Aorta (tissue), 5 donors: ENCODE measurements around the gene AMZ2. TPM values are rescaled to one million over a fixed set of nuclear protein-coding genes. Genes with fewer than 3 reads are reported as not detected.
"Not testable (repeated sequence)": the region's sequence is repeated elsewhere in the genome, so short reads cannot be mapped to it uniquely, and the experiment has no call there.

Experiments
- ATAC-seq: fragments of 200-7000 bp; cut with Tn5 transposase; one replicate; pipeline ENCODE4 v1.9.1; 2022; ENCODE audit warnings: moderate library complexity; ENCODE audit not compliant: low FRiP score
- DNase-seq, 2 donors: peaks; one replicate each; pipeline ENCODE4 v3.0.0-alpha.2; 2020
- H3K27ac ChIP-seq, 2 donors: one replicate each; pipeline ENCODE4 v1.5.1; 2013; ENCODE audit warnings: low read length in 2 of 2, mild to moderate bottlenecking in 2 of 2, moderate library complexity in 2 of 2, control low read depth in 1 of 2, inconsistent platforms in 1 of 2, low read depth in 1 of 2
- H3K27me3 ChIP-seq, 2 donors: one replicate each; pipeline ENCODE4 v1.6.1; 2013; ENCODE audit warnings: control low read depth in 1 of 2, low read length in 1 of 2, mild to moderate bottlenecking in 1 of 2, moderate library complexity in 1 of 2; ENCODE audit not compliant: insufficient read depth in 2 of 2, control insufficient read depth in 1 of 2
- H3K36me3 ChIP-seq, 2 donors: one replicate each; pipeline ENCODE4 v1.6.1; 2013; ENCODE audit warnings: control low read depth in 1 of 2, low read length in 1 of 2, mild to moderate bottlenecking in 1 of 2; ENCODE audit not compliant: insufficient read depth in 2 of 2, control insufficient read depth in 1 of 2
- H3K4me1 ChIP-seq, 2 donors: one replicate each; pipeline ENCODE4 v1.6.1; 2013; ENCODE audit warnings: low read length in 2 of 2, control low read depth in 1 of 2, mild to moderate bottlenecking in 1 of 2, moderate library complexity in 1 of 2; ENCODE audit not compliant: insufficient read depth in 2 of 2, control insufficient read depth in 1 of 2
- H3K4me3 ChIP-seq, 2 donors: one replicate each; pipeline ENCODE4 v1.5.1; 2013; ENCODE audit warnings: low read length in 2 of 2, control low read depth in 1 of 2, mild to moderate bottlenecking in 1 of 2
- H3K9me3 ChIP-seq: one replicate; pipeline ENCODE4 v1.6.1; 2013; ENCODE audit warnings: mild to moderate bottlenecking, low read length; ENCODE audit not compliant: control insufficient read depth
- WGBS, 2 donors: extraction: QIAGEN DNeasy Blood & Tissue Kit; methylation state at CpG; one replicate each; pipeline ENCODE4 v1.1.7; 2013; 5-methylcytosine and 5-hydroxymethylcytosine counted together
- intact Hi-C, 2 donors: fragments of 100-400 bp; cut with DNase I; formaldehyde crosslinking; loops; one replicate each; pipeline versions ENCODE4 v1.14.2 to v1.15.0; 2022
- polyA plus RNA-seq, 2 donors: library from polyadenylated mRNA; stranded (reverse); fragments of 200-250 nt; gene quantifications; one replicate each; pipeline ENCODE4 v1.2.3, GENCODE V29; 2013
- total RNA-seq, 2 donors: library from RNA; stranded (reverse); fragmentation: NEBNext Ultra II Directional; extraction: Animal tissue kit (Norgen Biotek cat#: 25700); gene quantifications; one replicate each; pipeline ENCODE4 v1.2.1, GENCODE V29; 2021
- donor health status: healthy with polysubstance abuse.
- donor health status: Bipolar disorder and iron deficiency.
- donor health status: DM: no; HTN: no; CAD: no.
- donor health status: DM: no; HTN: no; CAD: no.
- donor health status: DM: yes; HTN: yes; CAD: no.

Gene AMZ2
- total and polyA plus RNA-seq, 4 donors = 32.4 to 75.3 (median 49.7) TPM

GRCh38 chr17:68255731-68256538, 8.1 kb downstream of the AMZ2 start:
- no peak for DNase-seq
- Histone ChIP-seq H3K4me3 (no peak overlapping the region), H3K27me3 (no peaks in the 10 kb centered on the region), H3K4me1 (peaks cover 0 to 3% of the 10 kb centered on the region in 2 donors), H3K9me3 (no peaks in the 10 kb centered on the region), H3K36me3 (peaks cover 9% of the 10 kb centered on the region in 2 donors), H3K27ac (peak overlapping the region in 1 of 2 donors; percentile 38)
- 82 to 84% methylated on average over 5 of the region's 5 CpGs for WGBS, 2 donors
- intact Hi-C loops = no loop called here
- ATAC-seq = no peak

- H3K4me3 ChIP-seq, intact Hi-C loops, ATAC-seq, H3K27ac ChIP-seq, H3K36me3 ChIP-seq, H3K9me3 ChIP-seq, H3K4me1 ChIP-seq, DNase-seq, H3K27me3 ChIP-seq: not testable (repeated sequence)
- 76 to 81% methylated on average over 5 of the region's 5 CpGs for WGBS, 2 donors
These were observed 8.9 kb downstream of the AMZ2 start for GRCh38 chr17:68256701-68257100.

- peaks cover 0 to 3% of the 10 kb centered on the region in 2 donors for H3K4me1 ChIP-seq
- H3K27ac ChIP-seq = no peak overlapping the region
- no peak overlapping the region for H3K4me3 ChIP-seq
- no peaks in the 10 kb centered on the region for H3K9me3 ChIP-seq
- no peak for ATAC-seq
- no peak for DNase-seq
- intact Hi-C loops = no loop called here
- H3K27me3 ChIP-seq = no peaks in the 10 kb centered on the region
- H3K36me3 ChIP-seq = peaks cover 9% of the 10 kb centered on the region in 2 donors
These were observed 10.1 kb downstream of the AMZ2 start for GRCh38 chr17:68257934-68258333.

GRCh38 chr17:68258890-68259647, 11.2 kb downstream of the AMZ2 start:
- H3K4me3 ChIP-seq, H3K4me1 ChIP-seq, H3K9me3 ChIP-seq, H3K27me3 ChIP-seq, intact Hi-C loops, H3K36me3 ChIP-seq: not testable (repeated sequence)
- 8 to 10% methylated on average over 29 to 41 of the region's 44 CpGs for WGBS, 2 donors
- H3K27ac ChIP-seq = peak overlapping the region in 1 of 2 donors; percentile 33
- peak in 1 of 2 donors; percentile 82 for DNase-seq
- peak; percentile 88 for ATAC-seq

- H3K36me3 ChIP-seq, H3K27me3 ChIP-seq, DNase-seq, H3K4me3 ChIP-seq, ATAC-seq, H3K4me1 ChIP-seq, H3K27ac ChIP-seq, H3K9me3 ChIP-seq, intact Hi-C loops: not testable (repeated sequence)
- 91 to 94% methylated on average over 3 of the region's 3 CpGs for WGBS, 2 donors
These were observed 11.8 kb downstream of the AMZ2 start for GRCh38 chr17:68259648-68259951.

GRCh38 chr17:68260051-68260762, 12.4 kb downstream of the AMZ2 start:
- H3K27ac ChIP-seq = no peak overlapping the region

GRCh38 chr17:68262467-68262866, 14.6 kb downstream of the AMZ2 start:
- ATAC-seq, H3K36me3 ChIP-seq, H3K4me3 ChIP-seq, DNase-seq, H3K9me3 ChIP-seq, H3K27ac ChIP-seq, H3K4me1 ChIP-seq, H3K27me3 ChIP-seq: not testable (repeated sequence)
- intact Hi-C loops = loop anchor here (5.0 to 10.0 kb wide), 5 partner anchors 135 to 502 kb away; no protein-coding TSS in a partner anchor
- 20 to 29% methylated on average over 2 of the region's 2 CpGs for whole genome bisulfite sequencing, 2 donors

More at GRCh38 chr17:68260051-68260762, 12.4 kb downstream of the AMZ2 start:
- H3K9me3 ChIP-seq = no peaks in the 10 kb centered on the region
- ATAC-seq = no peak
- intact Hi-C loops = loop anchor here (5.0 to 10.0 kb wide), 5 partner anchors 137 to 505 kb away; no protein-coding TSS in a partner anchor
- peaks cover 3 to 6% of the 10 kb centered on the region in 2 donors for H3K36me3 ChIP-seq
- 75 to 83% methylated on average over 9 of the region's 9 CpGs for whole genome bisulfite sequencing, 2 donors
- no peak for DNase-seq
- no peaks in the 10 kb centered on the region for H3K27me3 ChIP-seq
- no peak overlapping the region for H3K4me3 ChIP-seq
- peaks cover 0 to 2% of the 10 kb centered on the region in 2 donors for H3K4me1 ChIP-seq

GRCh38 chr17:68263101-68263681, 15.3 kb downstream of the AMZ2 start:
- not testable (repeated sequence) for H3K27ac ChIP-seq, DNase-seq, H3K4me3 ChIP-seq, H3K36me3 ChIP-seq, H3K4me1 ChIP-seq, H3K27me3 ChIP-seq, H3K9me3 ChIP-seq
- peak; percentile 93 for ATAC-seq
- WGBS, 2 donors = 10 to 11% methylated on average over 9 of the region's 9 CpGs
- intact Hi-C loops = loop anchor here (5.0 to 10.0 kb wide), 5 partner anchors 134 to 502 kb away; no protein-coding TSS in a partner anchor
